GM19328 (cell line): ENCODE measurements around the gene SIGLEC1.

ENCODE experiments used
- ATAC-seq: cut with Tn5 transposase; IDR thresholded peaks from one replicate; pipeline ENCODE4 v1.9.1; 2021; ENCODE audit warnings: mild to moderate bottlenecking, moderate library complexity; ENCODE audit not compliant: unreplicated experiment

SIGLEC1 gene

DNA sequence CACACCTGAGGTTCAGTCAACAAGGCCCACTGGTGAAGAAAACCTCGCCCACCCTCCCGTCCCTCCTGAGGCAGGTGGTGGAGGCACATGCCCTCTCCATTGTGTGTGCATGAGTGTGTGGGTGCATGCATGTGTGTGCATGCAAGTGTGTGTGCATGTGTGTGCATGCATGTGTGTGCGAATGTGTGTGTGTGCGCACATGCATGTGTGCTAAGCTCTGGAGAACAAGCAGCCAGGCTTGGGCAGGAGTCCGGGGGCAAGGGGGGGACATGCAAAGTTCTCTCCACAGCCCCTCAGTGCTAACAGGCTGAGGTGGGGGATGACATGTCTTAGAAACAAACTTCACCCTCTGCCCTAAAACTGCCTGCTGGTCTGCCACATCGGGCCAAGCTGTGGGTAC, 17.0 kb upstream of the SIGLEC1 start:
- no peak for ATAC-seq

DNA sequence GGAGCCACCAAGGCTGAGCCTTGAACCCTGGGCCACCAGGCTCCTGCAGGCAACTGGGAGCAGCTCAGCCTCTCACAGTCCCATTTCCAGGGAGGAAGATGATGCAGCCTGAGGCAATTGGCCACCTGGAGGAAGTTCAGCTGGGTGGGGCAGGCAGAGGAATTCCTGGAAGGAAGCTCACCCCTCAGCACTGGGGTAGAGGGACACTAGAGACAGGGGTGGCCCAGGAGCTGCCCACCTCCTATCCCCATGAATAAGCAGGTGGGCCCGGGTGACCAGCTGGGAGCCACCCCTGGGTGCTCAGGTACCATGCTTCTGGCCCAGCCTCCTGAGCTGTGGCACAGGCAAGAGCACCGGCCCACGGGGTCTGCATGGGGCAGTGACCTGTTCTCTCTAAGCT, 16.5 kb upstream of the SIGLEC1 start:
- no peak for ATAC-seq

DNA sequence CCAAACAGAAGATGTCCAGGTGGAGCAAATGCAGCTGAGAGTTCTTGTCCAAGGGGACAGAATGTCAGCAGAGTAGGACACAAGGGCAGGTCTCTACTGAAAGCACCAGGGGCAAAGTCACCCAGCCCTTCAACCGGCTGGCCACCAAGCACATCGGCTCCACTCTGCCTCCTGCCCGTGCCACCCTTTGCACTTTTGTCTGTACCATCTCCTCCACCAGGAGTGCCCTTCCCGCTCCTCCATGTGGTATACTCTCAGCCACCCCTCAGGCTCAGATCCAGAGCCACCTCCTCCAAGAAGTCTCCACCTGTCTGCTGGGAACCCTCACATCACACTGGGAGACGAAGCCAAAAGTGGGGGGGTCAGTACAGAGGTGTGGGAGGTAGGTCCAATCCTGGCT, 16.0 kb upstream of the SIGLEC1 start:
- ATAC-seq = no peak

DNA sequence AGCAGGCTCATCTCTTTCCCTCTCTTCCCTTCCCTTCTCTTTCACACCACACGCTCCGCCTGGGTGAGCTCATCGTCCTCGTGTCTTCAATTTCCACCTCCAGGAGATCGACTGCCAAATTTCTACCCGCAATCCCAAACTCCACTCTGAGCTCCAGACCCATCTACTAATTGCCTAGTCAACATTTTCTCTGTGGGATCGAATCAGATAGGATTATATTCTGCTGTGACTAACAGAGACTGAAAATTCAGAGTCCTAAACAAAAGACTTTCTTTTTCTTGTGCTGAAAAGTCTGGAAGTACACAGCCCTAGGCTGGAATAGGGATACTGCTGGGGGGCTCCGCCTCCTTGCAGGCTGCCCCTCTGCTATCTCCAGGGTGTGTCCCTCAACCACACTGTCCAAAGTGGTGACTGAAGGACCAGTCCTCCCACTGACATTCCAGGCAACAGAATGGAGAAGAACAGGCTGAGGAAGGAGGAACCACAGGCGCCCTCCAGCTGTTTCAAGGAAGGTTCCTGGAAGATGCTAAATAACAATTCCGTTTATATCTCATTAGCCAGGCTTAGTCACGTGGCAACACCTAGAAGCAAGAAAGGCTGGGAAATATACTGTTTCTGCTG, 15.1 kb upstream of the SIGLEC1 start:
- no peak for ATAC-seq

DNA sequence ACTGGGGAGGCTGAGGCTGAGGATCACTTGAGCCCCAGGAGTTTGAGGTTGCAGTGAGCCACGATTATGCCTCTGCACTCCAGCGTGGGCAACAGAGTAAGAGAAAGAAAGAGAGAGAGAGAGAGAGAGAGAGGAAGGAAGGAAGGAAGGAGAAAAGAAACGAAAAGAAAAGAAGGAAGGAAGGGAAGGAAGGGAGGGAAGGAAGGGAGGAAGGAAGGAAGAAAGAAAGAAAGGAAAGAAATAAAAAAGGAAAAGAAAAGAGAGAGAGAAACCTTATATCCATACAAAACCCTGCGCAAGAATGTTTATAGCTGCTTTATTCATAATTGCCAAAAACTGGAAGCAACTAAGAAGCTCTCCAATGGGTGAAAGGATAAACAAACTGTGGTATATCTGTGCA, 12.0 kb upstream of the SIGLEC1 start:
- no peak for ATAC-seq

DNA sequence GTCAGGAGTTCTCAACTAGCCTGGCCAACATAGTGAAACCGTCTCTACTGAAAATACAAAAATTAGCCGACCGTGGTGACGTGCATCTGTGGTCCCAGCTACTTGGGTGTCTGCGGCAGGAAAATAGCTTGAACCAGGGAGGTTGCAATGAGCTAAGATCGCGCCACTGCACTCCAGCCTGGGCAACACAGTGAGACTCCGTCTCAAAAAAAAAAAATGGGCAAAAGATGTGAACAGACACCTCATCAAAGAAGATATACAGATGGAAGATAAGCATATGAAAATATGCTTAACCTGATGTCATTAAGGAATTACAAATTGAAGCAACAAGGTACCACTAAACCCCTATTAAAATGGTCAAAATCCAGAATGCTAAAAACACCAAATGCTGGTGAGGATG, 10.9 kb upstream of the SIGLEC1 start:
- ATAC-seq = no peak

DNA sequence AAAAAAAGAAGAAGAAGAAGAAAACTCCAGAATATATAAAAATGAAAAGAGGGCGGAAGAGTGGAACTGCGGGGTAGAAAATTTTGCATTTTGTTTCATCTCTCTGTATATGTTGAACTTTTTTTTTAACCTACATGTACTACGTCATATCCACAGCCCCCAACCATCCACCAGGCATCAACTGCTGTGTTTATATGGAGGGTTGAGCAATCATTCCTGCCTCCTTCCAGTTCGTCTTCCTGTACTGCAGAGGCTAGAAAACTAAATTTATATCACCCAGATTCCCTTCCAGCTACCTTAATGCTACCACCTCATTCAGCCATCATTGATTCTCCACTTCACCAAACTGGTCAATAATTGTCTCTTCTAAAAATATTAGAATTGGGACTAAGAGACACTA, 9.5 kb upstream of the SIGLEC1 start:
- no peak for ATAC-seq

DNA sequence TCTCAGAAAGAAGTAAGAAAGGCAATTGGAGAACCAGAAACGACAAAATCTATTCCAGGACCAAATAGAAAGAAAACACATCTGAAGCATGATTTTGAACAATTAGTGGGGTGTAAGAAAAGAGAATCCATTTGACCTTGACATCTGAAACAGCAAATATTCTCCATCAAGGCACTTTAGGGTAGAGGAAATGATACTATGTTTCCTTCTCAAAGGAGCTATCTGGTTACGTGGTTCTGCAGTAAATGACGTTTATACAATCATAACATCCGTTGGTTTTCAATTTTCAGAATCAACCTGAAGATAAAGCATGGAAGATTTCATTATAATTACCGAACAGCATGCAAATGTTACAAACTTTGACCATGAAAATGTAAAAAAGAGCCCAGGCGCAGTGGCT, 8.2 kb upstream of the SIGLEC1 start:
- no peak for ATAC-seq

DNA sequence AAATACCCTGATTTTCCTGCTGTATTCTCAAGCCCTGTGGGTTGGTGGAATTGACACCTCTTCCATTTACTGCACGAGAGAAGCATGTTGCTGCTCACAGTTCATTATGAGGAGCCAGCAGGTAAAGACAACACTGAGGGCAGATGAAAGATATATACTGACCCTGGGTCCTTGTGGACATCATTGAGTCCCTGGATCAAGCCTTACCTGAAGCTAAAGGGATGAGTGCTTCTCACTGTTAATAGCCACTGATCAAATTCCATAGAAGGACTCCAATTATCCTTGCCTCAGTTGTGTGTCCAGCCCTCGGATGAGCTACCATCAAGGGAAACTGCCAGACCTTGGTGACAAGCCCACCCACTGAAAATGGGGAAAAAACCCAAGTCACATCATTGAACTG, 7.7 kb upstream of the SIGLEC1 start:
- ATAC-seq = no peak

DNA sequence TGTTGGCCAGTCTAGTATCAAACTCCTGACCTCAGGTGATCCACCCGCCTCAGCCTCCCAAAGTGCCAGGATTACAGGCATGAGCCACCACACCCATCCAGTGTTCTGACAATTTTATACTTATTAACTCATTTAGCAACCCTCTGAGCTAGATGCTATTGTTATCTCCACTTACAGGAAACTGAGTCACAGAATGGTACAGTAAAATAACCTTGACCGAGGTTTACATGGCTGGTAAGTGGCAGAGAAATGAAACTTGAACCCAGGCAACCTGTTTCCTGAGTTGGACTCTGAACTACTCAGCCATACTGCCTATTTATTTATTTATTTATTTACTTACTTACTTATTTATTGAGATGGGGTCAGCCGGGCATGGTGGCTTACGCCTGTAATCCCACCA, 6.6 kb upstream of the SIGLEC1 start:
- ATAC-seq = no peak

DNA sequence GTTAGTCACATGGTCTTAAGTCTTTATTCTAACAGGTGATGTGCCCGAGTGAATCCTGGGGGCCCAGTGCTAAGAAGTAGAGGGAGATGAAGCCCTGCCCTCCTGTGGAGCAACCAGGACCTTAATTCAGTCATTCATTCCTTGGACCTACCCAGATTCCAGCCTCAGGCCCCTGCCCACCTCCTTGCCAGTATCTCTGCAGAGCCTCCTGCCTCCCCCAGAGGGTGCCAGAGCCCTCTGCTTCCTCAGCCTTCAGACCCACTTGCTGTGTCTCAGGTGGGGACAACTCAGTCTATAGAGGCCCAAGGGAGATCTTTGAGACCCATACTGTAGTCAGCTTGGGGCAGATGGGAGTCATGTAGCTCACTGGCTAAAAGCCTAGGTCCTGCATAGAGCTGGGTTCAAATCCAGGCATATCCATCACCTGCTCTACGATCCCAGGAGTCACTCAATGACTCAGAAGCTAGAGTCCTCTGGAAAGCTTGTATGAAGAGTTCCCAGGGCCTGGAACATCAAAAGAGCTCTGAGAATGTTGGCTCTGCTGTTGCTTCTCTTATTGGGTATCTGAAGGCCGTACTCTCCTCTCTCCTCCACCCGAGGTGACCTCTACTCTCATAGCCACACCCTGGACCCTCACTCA, 3.9 kb upstream of the SIGLEC1 start:
- no peak for ATAC-seq

DNA sequence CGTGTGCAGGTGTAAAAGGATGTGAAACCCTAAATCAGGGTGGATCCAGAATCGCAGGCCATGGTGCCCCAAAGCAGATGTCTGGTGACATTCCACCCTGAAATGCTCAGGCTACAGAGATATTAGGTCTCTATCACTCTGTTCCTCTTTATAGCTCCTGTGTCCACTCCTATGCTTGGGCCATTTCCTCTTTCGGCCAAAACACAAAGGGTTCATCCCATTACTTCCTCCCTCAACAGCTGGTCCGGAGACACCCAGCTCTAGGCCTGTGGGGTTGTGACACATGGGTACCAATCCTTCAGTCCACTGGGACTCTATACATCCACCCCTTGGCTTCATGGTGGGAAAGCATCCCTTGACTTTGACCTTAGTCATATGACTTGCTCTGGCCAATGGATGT, 1.7 kb upstream of the SIGLEC1 start:
- ATAC-seq = no peak

DNA sequence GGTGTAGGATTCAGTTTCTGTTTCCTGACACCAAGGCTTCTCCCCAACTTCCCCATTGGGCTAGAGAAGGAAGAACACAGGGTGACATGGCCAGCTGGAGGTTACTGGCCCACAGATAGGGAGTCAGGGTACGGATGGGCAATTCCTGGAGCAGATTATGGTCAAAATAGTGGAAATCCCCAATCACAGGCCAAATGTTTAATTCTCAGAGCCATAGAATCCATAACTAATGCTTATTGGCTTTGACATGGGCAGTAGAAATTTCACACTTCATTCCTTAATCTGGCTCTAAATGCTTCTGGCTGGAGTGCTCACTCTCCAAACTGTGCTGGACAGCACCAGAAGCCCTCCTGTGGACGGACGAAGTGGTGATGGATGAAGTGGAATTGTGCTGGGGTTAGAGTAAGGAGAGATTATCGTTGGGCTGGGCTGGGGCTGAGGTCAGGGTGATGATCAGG, 887 bp downstream of the SIGLEC1 start:
- no peak for ATAC-seq

DNA sequence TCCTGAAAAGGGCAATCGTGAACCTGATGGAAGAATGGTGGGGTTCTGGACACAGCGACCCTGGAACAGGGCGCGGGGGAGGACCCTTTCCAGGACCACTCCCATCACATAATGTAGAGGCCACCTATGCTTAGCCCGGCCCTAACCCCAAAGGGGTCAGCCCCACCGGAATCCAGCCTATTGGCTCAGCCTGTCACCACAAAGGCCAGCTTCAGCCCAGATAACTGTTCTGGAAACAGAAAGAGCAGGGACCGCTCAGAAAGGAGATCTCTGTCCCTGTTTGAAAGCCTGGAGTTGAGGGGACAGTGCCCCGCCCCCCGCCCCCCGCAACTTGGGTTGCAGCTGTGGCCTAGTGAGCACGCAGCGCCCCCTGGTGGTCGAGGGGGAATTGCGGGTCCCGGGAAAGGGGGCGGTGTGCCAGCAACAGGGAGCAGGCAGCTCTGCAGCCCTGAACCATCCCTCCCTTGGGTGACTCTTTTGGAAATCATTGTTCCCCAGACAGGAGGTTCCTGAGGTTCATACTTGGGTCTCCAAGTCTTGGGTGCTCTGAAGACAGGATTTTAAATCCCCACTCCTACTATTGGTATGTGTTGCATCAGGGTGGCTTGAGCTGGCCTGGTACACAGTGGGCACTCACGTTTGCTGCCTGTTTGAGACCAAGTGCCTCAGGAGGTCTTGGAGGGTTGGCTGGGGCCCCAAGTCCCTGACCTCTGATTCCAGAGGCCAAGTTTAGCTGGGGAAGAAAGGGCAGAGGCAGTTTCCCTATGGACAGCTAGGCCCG, 1.5 kb downstream of the SIGLEC1 start:
- ATAC-seq = no peak

DNA sequence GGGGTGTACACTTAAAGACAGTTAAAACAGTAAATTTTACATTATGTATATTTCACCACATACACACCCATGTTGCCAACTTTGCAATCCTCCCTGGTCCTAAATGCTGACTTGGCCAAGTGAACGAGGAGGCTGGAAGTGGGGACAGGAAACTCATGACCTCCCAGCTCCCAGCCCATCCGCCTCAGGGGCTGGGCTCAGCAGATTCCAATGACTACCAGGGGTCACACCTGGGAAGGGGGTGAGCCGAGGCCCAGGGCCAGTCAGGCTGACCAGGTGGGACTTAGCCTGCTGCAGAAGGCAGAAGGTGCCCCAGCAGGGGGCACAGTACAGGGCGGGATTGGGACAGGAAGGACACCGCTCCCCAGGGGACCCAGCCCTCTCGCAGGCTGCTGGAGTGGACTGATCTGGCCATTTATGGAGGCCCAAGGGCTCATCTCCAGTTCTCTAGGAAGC, 2.4 kb downstream of the SIGLEC1 start:
- ATAC-seq = no peak

DNA sequence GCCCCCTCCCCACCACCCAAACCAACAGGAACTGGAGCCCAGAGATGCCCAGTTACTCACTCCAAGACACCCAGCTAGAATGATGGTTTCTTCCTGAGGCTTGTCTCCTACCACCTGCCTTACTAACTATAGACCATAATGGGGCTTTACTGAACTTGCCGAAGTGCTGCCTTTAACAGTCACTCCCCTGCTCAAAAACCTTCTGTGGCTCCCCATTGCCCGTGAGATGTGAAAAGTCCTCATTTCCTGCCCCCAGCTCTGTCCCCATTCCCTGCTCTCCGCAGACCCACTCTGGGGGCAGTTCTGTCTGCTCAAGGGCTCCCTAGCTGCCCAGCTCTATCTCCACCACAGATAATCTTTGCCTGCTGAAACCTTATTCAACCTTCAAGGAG, 4.9 kb downstream of the SIGLEC1 start:
- no peak for ATAC-seq

DNA sequence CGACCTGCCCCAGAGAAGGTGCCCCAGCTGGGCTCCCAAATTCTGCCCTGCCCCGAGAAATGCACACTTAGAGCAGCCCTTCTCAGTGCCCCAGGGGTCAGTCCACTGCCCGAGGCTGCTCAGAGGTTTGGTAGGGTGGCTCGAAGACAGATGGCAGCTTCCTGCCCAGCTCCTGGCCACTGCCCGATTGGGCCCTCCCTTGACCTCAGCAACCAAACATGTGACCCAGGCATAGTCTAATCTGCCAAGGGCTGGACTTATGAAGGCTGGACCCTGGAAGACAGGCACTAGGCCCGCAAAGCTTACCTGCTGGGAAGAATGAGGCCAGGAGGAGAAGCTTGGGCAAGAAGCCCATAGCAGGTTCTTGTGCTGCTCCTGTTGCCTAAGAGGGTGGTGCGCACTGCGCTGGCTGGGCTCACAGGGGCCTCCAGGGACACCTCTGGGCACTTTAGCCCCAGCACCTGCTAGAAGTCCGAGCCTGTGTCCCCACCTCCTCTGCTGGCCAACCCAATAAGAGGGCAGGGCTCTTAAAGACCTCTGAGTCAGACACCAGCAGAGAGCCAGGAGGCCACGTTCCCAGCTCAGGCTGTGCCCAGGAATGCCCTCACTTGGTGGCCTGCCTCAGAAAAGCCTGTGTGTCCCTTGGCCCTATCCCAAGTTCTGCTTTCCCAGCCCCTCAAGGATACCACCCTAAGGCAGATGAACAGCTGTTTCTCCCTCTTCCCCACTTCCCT, 5.5 kb downstream of the SIGLEC1 start:
- ATAC-seq = no peak

DNA sequence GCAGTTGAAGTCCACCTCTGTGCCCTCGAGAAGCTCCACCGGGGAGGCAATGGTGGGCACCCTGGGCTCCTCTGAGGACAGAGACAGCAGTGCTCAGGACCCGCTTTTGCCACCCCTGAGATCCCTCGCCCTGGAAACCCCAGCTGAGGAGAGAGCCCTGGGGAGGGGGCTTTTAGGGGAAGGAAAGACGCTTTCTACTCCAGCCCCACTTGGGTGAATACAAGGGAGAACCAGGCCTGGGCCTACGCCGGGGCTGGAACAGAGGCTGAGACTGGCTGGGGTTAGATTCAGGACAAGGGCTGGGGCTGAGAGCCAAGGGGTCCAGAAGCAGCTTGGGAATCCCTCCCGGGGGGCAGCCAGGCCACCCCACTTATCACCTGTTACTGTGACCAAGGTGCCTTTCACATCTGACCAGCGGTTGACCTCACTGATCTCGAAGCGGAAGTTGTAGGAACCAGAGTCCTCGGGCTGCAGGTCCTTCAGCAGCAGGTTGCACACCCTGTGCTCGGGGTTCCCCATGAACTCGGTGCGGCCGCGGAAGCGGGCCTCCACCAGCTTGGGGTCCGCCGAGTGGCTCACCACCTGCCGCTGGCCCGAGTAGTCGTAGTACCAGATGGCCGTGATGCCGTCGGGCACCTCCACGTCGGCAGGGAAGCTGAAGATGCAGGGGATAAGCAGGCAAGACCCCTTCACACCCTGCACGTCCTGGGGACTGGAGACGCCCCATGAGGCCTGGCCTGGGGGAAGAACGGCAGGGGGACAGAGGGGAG, 6.2 kb downstream of the SIGLEC1 start:
- ATAC-seq = no peak

DNA sequence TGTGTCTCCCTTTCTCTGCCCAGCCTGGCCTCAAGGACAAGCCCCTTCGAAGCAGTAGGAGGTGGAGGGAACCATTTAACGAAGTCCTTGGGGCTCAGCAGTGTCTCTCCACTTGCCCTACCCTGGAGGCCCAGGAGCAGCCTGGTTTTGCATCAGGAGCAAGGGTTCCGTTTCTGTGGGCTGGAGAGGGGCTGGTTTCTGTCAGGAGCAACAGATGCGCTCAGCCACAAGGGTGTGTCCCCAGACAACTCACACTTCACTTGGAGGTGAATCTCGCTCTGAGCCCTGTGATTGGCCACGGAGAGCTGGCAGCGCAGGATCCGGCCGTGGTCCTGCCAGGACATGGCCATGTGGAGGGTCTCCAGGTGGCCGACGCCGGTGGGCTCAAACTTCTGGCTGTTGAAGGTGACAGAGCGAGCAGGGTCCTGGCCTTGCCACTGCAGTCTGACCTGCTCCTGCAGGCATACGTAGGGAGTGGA, 6.9 kb downstream of the SIGLEC1 start:
- no peak for ATAC-seq

DNA sequence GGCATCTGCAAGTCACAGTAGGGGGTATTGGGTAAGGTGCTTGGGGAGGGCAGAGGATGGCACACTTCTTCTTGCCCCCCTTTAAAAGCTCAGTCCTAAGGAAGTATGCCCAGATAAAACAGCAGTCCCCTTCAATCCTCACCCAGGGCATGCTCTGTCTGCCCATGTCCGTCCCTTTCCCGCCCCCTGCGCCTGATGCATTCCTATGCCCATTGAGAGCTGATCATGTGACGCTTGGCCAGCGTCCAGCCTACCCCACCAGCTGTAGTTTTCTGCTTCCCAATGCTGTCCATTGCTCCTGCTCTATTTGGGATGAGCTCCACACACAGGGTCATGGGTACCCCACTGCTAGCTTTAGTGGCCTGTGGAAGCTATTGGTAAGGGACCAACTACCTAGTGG, 8.3 kb downstream of the SIGLEC1 start:
- no peak for ATAC-seq
